ENCODE data around the gene PRKD3. TPM values are rescaled to one million over a fixed set of nuclear protein-coding genes. Genes with fewer than 3 reads are reported as not detected.

The PRKD3 gene
- total and polyA plus RNA-seq, 7 donors, result 4.4 to 78.8 (median 53.9) TPM

- TF ChIP-seq EP300 (IDR thresholded peaks at IDR 0.05) (no peak), CTCF (IDR thresholded peaks at IDR 0.05) (no peak), POLR2A (IDR thresholded peaks at IDR 0.05) (no peak), POLR2AphosphoS5 (IDR thresholded peaks at IDR 0.05) (no peak)
- H3K27ac ChIP-seq, result no peak overlapping the region
- no peak overlapping the region for H3K4me3 ChIP-seq
- no peaks in the 10 kb centered on the region for H3K9me3 ChIP-seq
- no peak for DNase-seq
- 94 to 98% methylated on average over 2 of the region's 2 CpGs for WGBS, 2 donors
- intact Hi-C loops (cut with DNase I), result no loop called here
- no peaks in the 10 kb centered on the region for H3K27me3 ChIP-seq
- H3K4me1 ChIP-seq, result peaks cover 0 to 18% (median 6%) of the 10 kb centered on the region in 4 donors
- H3K36me3 ChIP-seq, result peaks cover 0 to 83% (median 21%) of the 10 kb centered on the region in 4 donors
Observed at GRCh38 chr2:37283207-37283606, 41.4 kb downstream of the PRKD3 start.

DNA sequence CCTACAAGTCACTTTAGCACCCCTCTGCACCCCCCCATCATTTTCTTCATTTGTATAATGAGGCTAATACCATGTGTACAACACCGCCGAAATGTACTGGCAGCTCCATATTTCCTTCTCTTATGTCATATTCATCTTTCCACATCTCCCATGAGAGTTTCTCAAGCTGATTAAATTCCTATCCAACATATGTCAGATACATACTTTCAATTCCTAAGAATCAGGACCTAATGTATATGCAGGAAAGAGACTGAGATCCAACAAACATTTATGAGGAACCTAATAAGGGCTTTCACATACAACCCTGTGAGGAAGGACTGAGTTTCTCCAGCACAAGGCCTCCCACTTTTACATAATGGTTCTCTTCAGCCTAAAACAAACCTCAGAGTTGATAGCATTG lies 41.9 kb downstream of the PRKD3 start:
- H3K36me3 ChIP-seq, result peaks cover 0 to 83% (median 18%) of the 10 kb centered on the region in 4 donors
- H3K27me3 ChIP-seq, result no peaks in the 10 kb centered on the region
- H3K4me3 ChIP-seq, result no peak overlapping the region
- peaks cover 0 to 18% (median 6%) of the 10 kb centered on the region in 4 donors for H3K4me1 ChIP-seq
- no peak for DNase-seq
- H3K9me3 ChIP-seq, result no peaks in the 10 kb centered on the region
- 97 to 99% methylated on average over 2 of the region's 2 CpGs for WGBS, 2 donors
- intact Hi-C loops (cut with DNase I), result no loop called here
- no peak for TF ChIP-seq POLR2A (IDR thresholded peaks at IDR 0.05)
- no peak for TF ChIP-seq EP300 (IDR thresholded peaks at IDR 0.05)
- no peak for TF ChIP-seq POLR2AphosphoS5 (IDR thresholded peaks at IDR 0.05)
- no peak for TF ChIP-seq CTCF (IDR thresholded peaks at IDR 0.05)
- no peak overlapping the region for H3K27ac ChIP-seq

GRCh38 chr2:37281916-37282315 lies 42.7 kb downstream of the PRKD3 start:
- Histone ChIP-seq H3K27ac (no peak overlapping the region), H3K4me1 (peaks cover 0 to 23% (median 6%) of the 10 kb centered on the region in 4 donors), H3K4me3 (no peak overlapping the region), H3K36me3 (peaks cover 0 to 85% (median 18%) of the 10 kb centered on the region in 4 donors), H3K27me3 (no peaks in the 10 kb centered on the region), H3K9me3 (no peaks in the 10 kb centered on the region)
- no peak for DNase-seq
- 96 to 97% methylated on average over 1 of the region's 1 CpG for WGBS, 2 donors
- intact Hi-C loops (cut with DNase I), result no loop called here
- TF ChIP-seq POLR2AphosphoS5 (IDR thresholded peaks at IDR 0.05) (no peak), POLR2A (IDR thresholded peaks at IDR 0.05) (no peak), CTCF (IDR thresholded peaks at IDR 0.05) (no peak), EP300 (IDR thresholded peaks at IDR 0.05) (no peak)

DNA sequence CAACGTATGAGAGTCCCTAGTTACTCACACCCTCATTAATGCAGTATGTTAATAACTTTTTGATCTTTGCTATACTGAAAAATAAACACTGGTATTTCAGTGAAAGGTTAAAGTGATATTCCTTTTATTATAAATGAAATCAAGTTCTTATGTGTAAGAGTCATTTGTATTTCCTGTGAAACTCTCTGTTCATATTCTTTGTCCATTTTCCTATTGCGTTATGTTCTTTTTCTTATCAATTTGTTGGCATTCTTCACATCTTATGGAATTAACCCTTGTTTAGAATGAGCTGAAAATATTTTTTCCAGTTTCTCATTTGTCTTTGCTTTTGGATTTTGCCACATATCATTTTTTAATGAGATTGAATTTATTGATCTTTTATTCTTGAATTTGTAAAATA lies 48.3 kb downstream of the PRKD3 start:
- no peak for DNase-seq
- no peaks in the 10 kb centered on the region for H3K27me3 ChIP-seq
- H3K4me3 ChIP-seq, result no peak overlapping the region
- no peaks in the 10 kb centered on the region for H3K9me3 ChIP-seq
- 86 to 93% methylated on average over 2 of the region's 2 CpGs for WGBS, 2 donors
- peaks cover 2 to 88% (median 14%) of the 10 kb centered on the region in 4 donors for H3K36me3 ChIP-seq
- H3K4me1 ChIP-seq, result peaks cover 0 to 39% (median 17%) of the 10 kb centered on the region in 4 donors
- peak overlapping the region in 1 of 4 donors; percentile 74 for H3K27ac ChIP-seq
- intact Hi-C loops (cut with DNase I), result no loop called here
- TF ChIP-seq POLR2AphosphoS5 (IDR thresholded peaks at IDR 0.05) (no peak), POLR2A (IDR thresholded peaks at IDR 0.05) (no peak), EP300 (IDR thresholded peaks at IDR 0.05) (no peak), CTCF (IDR thresholded peaks at IDR 0.05) (no peak)

Small RNA genes lying within 50 kb of the gene (small RNA-seq; reads per million reads assigned to genes)
- 0 reads per million in 3 donors for gene RNU6-939P

Other genes with a start within 250 kb of the PRKD3 start
- gene HEATR5B, start 240.5 kb downstream of the PRKD3 start, total RNA-seq, result 10 to 100 TPM; 16.6 to 24.7 (median 22.2) TPM
- 1 to 10 TPM; 3.0 to 8.7 (median 3.7) TPM for gene HEATR5B, start 240.5 kb downstream of the PRKD3 start, polyA plus RNA-seq
- 10 to 100 TPM in 2 of 4 donors, 1 to 10 TPM in 2; 4.7 to 11.8 (median 7.8) TPM for gene GPATCH11, start 240.3 kb downstream of the PRKD3 start, total RNA-seq
- 1 to 10 TPM; 3.7 to 6.2 (median 4.8) TPM for gene GPATCH11, start 240.3 kb downstream of the PRKD3 start, polyA plus RNA-seq
- gene EIF2AK2, start 167.9 kb downstream of the PRKD3 start, total RNA-seq, result 10 to 100 TPM; 26.9 to 38.5 (median 34.2) TPM
- gene EIF2AK2, start 167.9 kb downstream of the PRKD3 start, polyA plus RNA-seq, result 10 to 100 TPM in 1 of 3 donors, 1 to 10 TPM in 2; 4.8 to 15.5 (median 8.8) TPM
- gene SULT6B1, start 136.2 kb downstream of the PRKD3 start, total RNA-seq, result not detected
- not detected for gene SULT6B1, start 136.2 kb downstream of the PRKD3 start, polyA plus RNA-seq
- gene CEBPZOS, start 128.3 kb downstream of the PRKD3 start, total RNA-seq, result 10 to 100 TPM; 23.0 to 42.2 (median 38.1) TPM
- gene CEBPZOS, start 128.3 kb downstream of the PRKD3 start, polyA plus RNA-seq, result 10 to 100 TPM; 24.0 to 38.8 (median 35.8) TPM
- 10 to 100 TPM; 38.8 to 54.2 (median 42.8) TPM for gene CEBPZ, start 93.2 kb downstream of the PRKD3 start, total RNA-seq
- gene CEBPZ, start 93.2 kb downstream of the PRKD3 start, polyA plus RNA-seq, result 10 to 100 TPM; 30.7 to 47.4 (median 41.5) TPM
- 10 to 100 TPM; 26.7 to 35.0 (median 28.3) TPM for gene NDUFAF7, start 93.2 kb downstream of the PRKD3 start, total RNA-seq
- gene NDUFAF7, start 93.2 kb downstream of the PRKD3 start, polyA plus RNA-seq, result 10 to 100 TPM in 1 of 3 donors, 1 to 10 TPM in 2; 6.7 to 10.3 (median 7.2) TPM
- 10 to 100 TPM; 65.8 to 94.9 (median 75.0) TPM for gene QPCT, start 19.8 kb upstream of the PRKD3 start, total RNA-seq
- gene QPCT, start 19.8 kb upstream of the PRKD3 start, polyA plus RNA-seq, result 1 to 10 TPM; 1.2 to 5.9 (median 2.5) TPM